Body of pancreas (tissue), 4 donors: ENCODE data around the gene TBX21. TPM values are rescaled to one million over a fixed set of nuclear protein-coding genes. Genes with fewer than 3 reads are reported as not detected.

Experiments
- ATAC-seq: fragments of 150-250 bp; one replicate; pipeline ENCODE4 v1.9.1; 2016
- DNase-seq, 4 donors: peaks; one replicate each; pipeline ENCODE4 v3.0.0-alpha.2; 2019
- H3K27ac ChIP-seq, 4 donors: fragments of 200-600 bp; sonication (generic); 1 replicate in 3 of 4; 2 replicates in 1 of 4; pipeline versions ENCODE4 v1.5.1 to v1.6.1; 2016 to 2019; ENCODE audit warnings: mild to moderate bottlenecking in 1 of 4, mixed read lengths in 1 of 4, moderate library complexity in 1 of 4
- H3K27me3 ChIP-seq, 2 donors: fragments of 200-600 bp; sonication (generic); one replicate each; pipeline ENCODE4 v1.6.0; 2016; ENCODE audit warnings: mild to moderate bottlenecking in 1 of 2
- H3K36me3 ChIP-seq, 2 donors: fragments of 200-600 bp; sonication (generic); replicated peaks in 1 of 2; 2 replicates each; pipeline ENCODE4 v1.5.1; 2016; ENCODE audit warnings: low read depth in 2 of 2; ENCODE audit not compliant: insufficient read depth in 1 of 2
- H3K4me1 ChIP-seq: fragments of 200-600 bp; sonication (generic); one replicate; pipeline ENCODE4 v1.6.0; 2016
- H3K4me3 ChIP-seq, 2 donors: fragments of 200-600 bp; sonication (generic); 1 replicate in 1 of 2; 2 replicates in 1 of 2; pipeline ENCODE4 v1.5.1; 2016 to 2019
- H3K9me3 ChIP-seq, 3 donors: fragments of 200-600 bp; sonication (generic); 1 replicate in 2 of 3; 2 replicates in 1 of 3; pipeline ENCODE4 v1.5.1; 2016
- POLR2A ChIP-seq, 3 donors: fragments of 450-650 bp; IDR thresholded peaks; one replicate each; pipeline ENCODE4 v1.6.1; 2016; ENCODE audit warnings: antibody characterized with exemption in 3 of 3, mild to moderate bottlenecking in 2 of 3
- WGBS, 2 donors: methylation state at CpG; one replicate each; pipeline ENCODE4 v1.1.5; 2017; 5-methylcytosine and 5-hydroxymethylcytosine counted together
- intact Hi-C: fragments of 100-400 bp; cut with DNase I; formaldehyde crosslinking; loops from one replicate; pipeline ENCODE4 v1.15.1; 2023
- total RNA-seq, 2 donors: library from RNA; depleted of rRNA; stranded (reverse); fragments of >200 nt; gene quantifications; one replicate each; pipeline ENCODE4 v1.1.0, GENCODE V29; 2016
- TF ChIP-seq, protein P1 (sequence below), 7 experiments: fragments of 450-650 bp in 4 of 7; fragments of 200-600 bp in 3 of 7; sonication (generic) in 3 of 7; IDR thresholded peaks; one replicate each; pipeline ENCODE4 v1.5.1; 2016 to 2019; ENCODE audit warnings: antibody characterized with exemption in 7 of 7

Gene TBX21
- total RNA-seq, 2 donors from 2014 or later: 1.0 TPM; not detected in 1

DNA sequence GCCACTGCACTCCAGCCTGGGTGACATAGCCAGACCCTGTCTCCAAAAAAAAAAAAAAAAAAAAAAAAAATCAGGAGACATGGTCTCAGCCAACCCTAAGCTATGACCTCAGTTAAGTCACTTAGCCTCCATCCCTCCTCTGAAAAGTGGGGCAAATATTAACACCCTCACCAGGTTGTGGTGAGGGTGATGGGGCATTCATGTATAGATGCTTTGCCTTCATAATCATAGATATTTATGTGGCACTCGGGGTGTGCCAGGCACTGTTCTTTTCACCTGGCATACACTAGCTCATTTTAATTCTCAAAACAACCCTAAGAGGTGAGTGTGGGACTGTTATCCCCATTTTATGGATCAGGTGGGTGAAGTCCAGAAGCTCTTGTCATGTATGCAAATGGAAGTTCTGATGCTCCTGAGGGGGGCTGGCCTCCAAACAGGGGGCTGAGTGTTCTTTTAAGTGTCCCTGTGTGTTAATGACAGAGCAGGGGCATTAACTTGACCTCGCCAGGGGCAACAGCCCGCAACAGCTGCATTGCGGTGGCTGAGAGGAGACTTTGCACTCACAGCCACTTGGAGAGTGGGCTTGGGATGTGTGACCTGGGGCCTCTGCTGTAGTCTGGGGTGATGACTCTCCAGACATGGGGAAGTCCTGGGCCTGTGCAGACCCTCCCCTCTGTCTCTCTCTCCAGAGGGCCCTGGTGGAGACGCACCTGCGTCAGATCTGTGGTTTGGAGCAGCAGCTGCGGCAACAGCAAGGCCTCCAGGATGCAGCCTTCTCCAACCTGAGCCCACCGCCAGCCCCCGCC is 34.9 kb upstream of the TBX21 start:
- Histone ChIP-seq H3K36me3 (no peaks in the 10 kb centered on the region), H3K4me3 (no peak overlapping the region), H3K4me1 (peaks cover 19% of the 10 kb centered on the region), H3K27me3 (no peaks in the 10 kb centered on the region), H3K9me3 (no peaks in the 10 kb centered on the region), H3K27ac (no peak overlapping the region)
- no peak for TF ChIP-seq POLR2A (IDR thresholded peaks at IDR 0.05)
- TF ChIP-seq, protein P1, sequence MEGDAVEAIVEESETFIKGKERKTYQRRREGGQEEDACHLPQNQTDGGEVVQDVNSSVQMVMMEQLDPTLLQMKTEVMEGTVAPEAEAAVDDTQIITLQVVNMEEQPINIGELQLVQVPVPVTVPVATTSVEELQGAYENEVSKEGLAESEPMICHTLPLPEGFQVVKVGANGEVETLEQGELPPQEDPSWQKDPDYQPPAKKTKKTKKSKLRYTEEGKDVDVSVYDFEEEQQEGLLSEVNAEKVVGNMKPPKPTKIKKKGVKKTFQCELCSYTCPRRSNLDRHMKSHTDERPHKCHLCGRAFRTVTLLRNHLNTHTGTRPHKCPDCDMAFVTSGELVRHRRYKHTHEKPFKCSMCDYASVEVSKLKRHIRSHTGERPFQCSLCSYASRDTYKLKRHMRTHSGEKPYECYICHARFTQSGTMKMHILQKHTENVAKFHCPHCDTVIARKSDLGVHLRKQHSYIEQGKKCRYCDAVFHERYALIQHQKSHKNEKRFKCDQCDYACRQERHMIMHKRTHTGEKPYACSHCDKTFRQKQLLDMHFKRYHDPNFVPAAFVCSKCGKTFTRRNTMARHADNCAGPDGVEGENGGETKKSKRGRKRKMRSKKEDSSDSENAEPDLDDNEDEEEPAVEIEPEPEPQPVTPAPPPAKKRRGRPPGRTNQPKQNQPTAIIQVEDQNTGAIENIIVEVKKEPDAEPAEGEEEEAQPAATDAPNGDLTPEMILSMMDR (IDR thresholded peaks at IDR 0.05): no peak
- intact Hi-C loops: loop anchor here (10.0 kb wide), 1 partner anchor 107 kb away; no protein-coding TSS in a partner anchor
- 66 to 71% methylated on average over 9 of the region's 9 CpGs for WGBS, 2 donors
- DNase-seq (peak in 1 of 4 donors; percentile 11), ATAC-seq (no peak)

- TF ChIP-seq, protein P1 (IDR thresholded peaks at IDR 0.05): peak; percentile 59 to 98 (median 90)
- TF ChIP-seq POLR2A (IDR thresholded peaks at IDR 0.05): no peak
- peak; percentile 50 to 65 (median 56) for DNase-seq
- WGBS, 2 donors: 37 to 50% methylated on average over 10 to 24 of the region's 25 CpGs
- Histone ChIP-seq H3K4me1 (peaks cover 13% of the 10 kb centered on the region), H3K4me3 (no peak overlapping the region), H3K36me3 (no peaks in the 10 kb centered on the region), H3K27ac (no peak overlapping the region), H3K9me3 (no peaks in the 10 kb centered on the region), H3K27me3 (no peaks in the 10 kb centered on the region)
- intact Hi-C loops: loop anchor here (10.0 kb wide), 1 partner anchor 106 kb away; no protein-coding TSS in a partner anchor
- ATAC-seq: no peak
Observed at GRCh38 chr17:47698749-47699535, 34.1 kb upstream of the TBX21 start.

GRCh38 chr17:47699536-47699840 is 33.5 kb upstream of the TBX21 start:
- Histone ChIP-seq H3K36me3 (no peaks in the 10 kb centered on the region), H3K27ac (no peak overlapping the region), H3K27me3 (no peaks in the 10 kb centered on the region), H3K9me3 (no peaks in the 10 kb centered on the region), H3K4me3 (no peak overlapping the region), H3K4me1 (peaks cover 13% of the 10 kb centered on the region)
- intact Hi-C loops: loop anchor here (10.0 kb wide), 1 partner anchor 105 kb away; no protein-coding TSS in a partner anchor
- ATAC-seq: no peak
- no peak for DNase-seq
- TF ChIP-seq, protein P1 (IDR thresholded peaks at IDR 0.05): no peak
- WGBS, 2 donors: 83% methylated on average over 1 to 4 of the region's 4 CpGs

- no peak for ATAC-seq
- 83 to 90% methylated on average over 13 of the region's 13 CpGs for WGBS, 2 donors
- Histone ChIP-seq H3K36me3 (no peaks in the 10 kb centered on the region), H3K9me3 (no peaks in the 10 kb centered on the region), H3K4me1 (peaks cover 3% of the 10 kb centered on the region), H3K27me3 (no peaks in the 10 kb centered on the region), H3K27ac (no peak overlapping the region), H3K4me3 (no peak overlapping the region)
- DNase-seq: peak in 1 of 4 donors; percentile 5
- intact Hi-C loops: no loop called here
- TF ChIP-seq, protein P1 (IDR thresholded peaks at IDR 0.05): no peak
- no peak for TF ChIP-seq POLR2A (IDR thresholded peaks at IDR 0.05)
Observed at GRCh38 chr17:47700471-47701449, 32.3 kb upstream of the TBX21 start.
